Measurements from ENCODE around the gene SACM1L.

GRCh38 chr3:45683417-45684326, 5.5 kb upstream of the SACM1L start:
- TF ChIP-seq CTCF (IDR thresholded peaks at IDR 0.05; ENCODE audit: low read depth, low read length): no peak
- no peak for TF ChIP-seq POLR2A (IDR thresholded peaks at IDR 0.05; ENCODE audit: extremely low read depth, insufficient read length)
- TF ChIP-seq MYC (IDR thresholded peaks at IDR 0.05; ENCODE audit: low read depth, low read length): no peak
- TF ChIP-seq MAX (IDR thresholded peaks at IDR 0.05; ENCODE audit: low read depth, low read length): no peak

All from NB4 (cell line).